HG03045 (cell line): ENCODE data around the gene SYT2.
"Not testable (repeated sequence)": the region's sequence is repeated elsewhere in the genome, so short reads cannot be mapped to it uniquely, and the experiment has no call there.

Experiments
- ATAC-seq: cut with Tn5 transposase; IDR thresholded peaks from one replicate; pipeline ENCODE4 v1.9.1; 2021; ENCODE audit warnings: mild to moderate bottlenecking, moderate library complexity; ENCODE audit not compliant: unreplicated experiment

Gene SYT2

GRCh38 chr1:202553560-202554038, 156.7 kb downstream of the SYT2 start:
- no peak for ATAC-seq

- ATAC-seq: not testable (repeated sequence)
These were observed 157.2 kb downstream of the SYT2 start for GRCh38 chr1:202553078-202553477.

GRCh38 chr1:202552615-202553014, 157.6 kb downstream of the SYT2 start:
- not testable (repeated sequence) for ATAC-seq

- ATAC-seq: no peak
These were observed 158.6 kb downstream of the SYT2 start for GRCh38 chr1:202551683-202552082.

GRCh38 chr1:202550088-202550487, 160.2 kb downstream of the SYT2 start:
- ATAC-seq: not testable (repeated sequence)

GRCh38 chr1:202547215-202547614, 163.0 kb downstream of the SYT2 start:
- no peak for ATAC-seq

- ATAC-seq: peak; percentile 69
These were observed 163.5 kb downstream of the SYT2 start for GRCh38 chr1:202546796-202547195.

GRCh38 chr1:202546377-202546776, 163.9 kb downstream of the SYT2 start:
- ATAC-seq: peak; percentile 20

- not testable (repeated sequence) for ATAC-seq
These were observed 164.5 kb downstream of the SYT2 start for GRCh38 chr1:202545647-202546303.

- ATAC-seq: not testable (repeated sequence)
These were observed 165.3 kb downstream of the SYT2 start for GRCh38 chr1:202544766-202545449.

GRCh38 chr1:202543537-202543936, 166.7 kb downstream of the SYT2 start:
- not testable (repeated sequence) for ATAC-seq

GRCh38 chr1:202542415-202542814, 167.8 kb downstream of the SYT2 start:
- ATAC-seq: not testable (repeated sequence)

GRCh38 chr1:202540858-202541257, 169.4 kb downstream of the SYT2 start:
- not testable (repeated sequence) for ATAC-seq
